Activated CD4-positive, alpha-beta T cell treated with anti-CD3 and anti-CD28 coated beads, Interleukin-2, Interleukin-6, amounts not matched to agents 100 ng/mL and 50 ng/mL, durations not matched to agents 16 hours and 8 hours (primary cell): ENCODE measurements around the gene MRFAP1L1.
"Not testable (repeated sequence)": the region's sequence is repeated elsewhere in the genome, so short reads cannot be mapped to it uniquely, and the experiment has no call there.

Source experiments
- DNase-seq: peaks from one replicate; pipeline ENCODE4 v3.0.0-alpha.2; 2020

Gene MRFAP1L1

DNA sequence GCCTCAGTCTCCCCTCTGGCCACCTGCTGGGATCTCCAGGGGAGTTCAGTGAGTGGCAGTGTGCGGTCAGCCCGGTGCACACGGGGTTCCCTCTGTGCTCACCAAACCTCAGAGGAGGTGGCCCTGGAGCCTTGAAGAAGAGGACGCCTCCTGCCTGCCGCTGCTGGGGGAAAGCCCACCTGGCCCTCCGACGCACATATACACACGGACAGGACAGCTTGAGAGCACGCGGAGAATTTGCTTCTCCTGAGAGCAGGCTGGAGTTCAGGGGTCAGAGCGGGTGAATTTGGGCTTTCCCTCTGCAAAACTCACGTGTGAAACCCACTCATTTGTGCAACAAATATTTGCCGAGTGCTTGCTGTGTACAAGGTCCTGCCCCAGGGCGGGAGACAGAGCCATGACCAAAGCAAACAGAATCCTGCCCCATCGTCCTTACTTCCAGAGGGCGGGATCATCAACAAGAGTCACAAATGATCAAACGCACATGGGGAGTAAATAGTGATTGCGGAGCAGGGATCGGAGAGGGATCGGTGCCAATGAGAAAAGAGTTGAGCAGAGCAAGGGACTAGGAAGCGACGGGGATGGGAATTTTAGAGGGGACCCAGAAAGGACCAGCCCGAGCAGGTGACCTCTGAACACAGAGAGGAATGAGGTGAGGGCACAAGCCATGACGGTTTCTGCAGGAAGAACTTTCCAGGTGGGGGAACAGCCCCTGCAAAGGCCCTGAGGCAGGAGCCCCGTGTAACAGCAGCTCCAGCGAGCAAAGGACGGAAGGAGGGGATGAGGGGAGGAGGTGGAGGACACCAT is 23.9 kb upstream of the MRFAP1L1 start:
- no peak for DNase-seq

GRCh38 chr4:6732441-6733357 is 23.0 kb upstream of the MRFAP1L1 start:
- DNase-seq = no peak

GRCh38 chr4:6731780-6732179 is 22.1 kb upstream of the MRFAP1L1 start:
- no peak for DNase-seq

- no peak for DNase-seq
Measured at GRCh38 chr4:6731318-6731675, 21.6 kb upstream of the MRFAP1L1 start.

DNA sequence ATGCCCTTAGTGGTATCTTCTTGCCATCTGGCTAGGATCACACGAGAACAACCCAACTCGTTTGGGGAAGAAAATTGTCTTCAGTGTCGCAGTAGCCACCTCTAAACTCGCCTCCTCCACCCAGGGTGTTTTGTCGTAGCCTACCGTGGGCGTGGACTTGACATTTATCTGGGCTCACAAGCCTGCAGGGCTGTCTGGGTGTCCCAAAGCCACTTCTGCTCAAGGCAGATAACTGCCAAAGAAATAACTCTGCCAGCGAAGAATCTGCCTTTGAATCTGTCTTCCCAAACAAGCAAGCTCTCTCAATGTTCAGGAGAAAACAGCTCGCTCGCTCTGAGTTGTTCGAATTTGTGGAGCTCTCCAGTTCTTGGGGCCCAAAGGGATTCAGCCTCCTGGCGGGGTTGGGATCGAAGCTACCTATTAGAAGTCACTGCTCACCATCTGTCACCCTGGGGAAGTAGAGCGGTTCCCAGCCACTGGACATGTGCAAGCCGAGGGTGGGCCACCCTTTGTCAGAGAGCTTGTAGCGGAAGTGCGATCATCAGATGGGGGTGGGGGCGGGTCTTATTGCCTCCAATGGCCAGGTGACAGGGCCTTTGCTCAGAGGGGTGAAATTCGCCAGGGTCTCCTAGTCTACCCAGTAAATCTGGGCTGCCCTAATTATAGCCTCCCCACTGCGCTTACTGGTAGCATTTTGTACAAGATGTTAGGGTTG is 21.1 kb upstream of the MRFAP1L1 start:
- no peak for DNase-seq

GRCh38 chr4:6728320-6729029 is 18.8 kb upstream of the MRFAP1L1 start:
- no peak for DNase-seq

DNA sequence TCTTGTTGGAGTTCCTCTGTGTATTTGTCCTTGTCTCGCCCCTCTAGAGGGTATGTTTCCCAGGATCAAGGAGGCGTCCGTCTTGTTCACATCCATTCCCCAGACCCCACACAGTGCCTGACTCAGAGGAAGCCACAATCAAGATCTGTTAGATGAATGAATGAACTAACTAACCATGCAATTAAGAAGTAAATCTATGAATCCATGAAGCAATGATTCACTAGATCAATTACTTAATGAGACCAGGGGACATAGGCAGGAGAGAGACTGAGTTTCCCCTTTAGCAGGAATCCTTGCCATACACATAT is 18.2 kb upstream of the MRFAP1L1 start:
- no peak for DNase-seq

GRCh38 chr4:6727081-6727942 is 17.6 kb upstream of the MRFAP1L1 start:
- no peak for DNase-seq

- not testable (repeated sequence) for DNase-seq
Measured at GRCh38 chr4:6725427-6725961, 15.8 kb upstream of the MRFAP1L1 start.

- no peak for DNase-seq
Measured at GRCh38 chr4:6724421-6725111, 14.9 kb upstream of the MRFAP1L1 start.

DNA sequence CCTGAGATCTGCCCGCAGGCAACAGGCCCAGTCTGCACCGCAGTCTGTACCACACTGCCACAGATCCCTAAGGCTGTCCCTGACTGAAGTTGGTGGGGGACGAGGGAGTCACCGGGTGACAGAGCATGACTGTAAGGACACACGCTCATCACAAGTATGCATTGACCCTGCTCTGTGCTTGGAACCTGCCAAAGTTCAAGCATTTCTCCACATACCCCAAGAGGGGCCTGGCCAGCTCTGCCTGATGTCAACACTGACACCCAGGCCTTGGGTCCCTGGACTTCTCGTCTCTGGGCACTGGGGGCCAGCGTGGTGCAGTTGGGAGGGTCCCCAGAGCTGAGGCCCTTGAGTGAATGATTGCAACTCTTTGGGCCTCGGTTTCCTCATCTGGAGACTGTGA is 14.2 kb upstream of the MRFAP1L1 start:
- DNase-seq = no peak

DNA sequence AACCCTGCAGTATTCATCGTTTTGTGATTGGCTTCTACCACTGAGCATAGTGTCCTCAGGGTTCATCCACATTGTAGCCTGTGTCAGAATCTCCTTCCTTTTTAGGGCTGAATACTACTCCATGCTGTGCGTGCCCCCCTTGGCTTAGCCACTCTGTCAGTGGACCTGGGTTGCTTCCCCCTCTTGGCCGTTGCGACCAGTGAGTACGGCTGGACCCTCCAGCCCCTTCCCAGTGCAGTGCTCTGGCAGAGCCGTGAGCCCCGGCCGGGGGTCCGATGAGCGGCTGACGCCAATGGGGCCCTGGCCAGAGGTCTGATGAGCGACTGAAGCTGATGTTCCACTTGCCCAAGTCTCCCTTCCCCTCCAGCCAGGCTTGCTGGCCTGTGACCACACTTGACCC is 13.2 kb upstream of the MRFAP1L1 start:
- no peak for DNase-seq

GRCh38 chr4:6721121-6721520 is 11.5 kb upstream of the MRFAP1L1 start:
- no peak for DNase-seq

GRCh38 chr4:6720202-6720699 is 10.6 kb upstream of the MRFAP1L1 start:
- peak; percentile 86 for DNase-seq

DNA sequence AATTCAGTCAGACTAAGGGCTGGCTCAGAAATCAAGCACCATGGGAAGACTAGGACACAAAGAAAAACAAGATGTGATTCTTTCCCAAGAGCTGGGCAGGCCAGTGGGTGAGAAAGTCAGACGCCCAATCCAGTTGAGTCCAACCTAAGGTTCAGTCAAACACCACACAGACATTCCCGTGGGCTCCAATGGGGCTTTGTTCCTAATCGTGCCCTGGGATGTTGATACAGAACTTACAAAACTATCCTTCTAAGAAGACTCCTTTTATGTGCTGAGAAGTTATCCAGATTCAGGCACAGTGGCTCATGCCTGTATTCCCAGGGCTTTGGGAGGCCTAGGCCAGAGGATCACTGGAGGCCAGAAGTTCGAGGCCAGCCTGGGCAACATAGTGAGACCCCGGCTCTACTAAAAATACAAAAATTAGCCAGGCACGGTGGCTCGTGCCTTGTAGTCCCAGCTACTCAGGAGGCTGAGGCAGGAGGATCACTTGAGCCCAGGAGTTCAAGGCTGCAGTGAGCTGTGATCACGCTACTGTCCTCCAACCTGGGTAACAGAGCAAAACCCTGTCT is 10.0 kb upstream of the MRFAP1L1 start:
- no peak for DNase-seq

- no peak for DNase-seq
Measured at GRCh38 chr4:6718932-6719610, 9.4 kb upstream of the MRFAP1L1 start.

DNA sequence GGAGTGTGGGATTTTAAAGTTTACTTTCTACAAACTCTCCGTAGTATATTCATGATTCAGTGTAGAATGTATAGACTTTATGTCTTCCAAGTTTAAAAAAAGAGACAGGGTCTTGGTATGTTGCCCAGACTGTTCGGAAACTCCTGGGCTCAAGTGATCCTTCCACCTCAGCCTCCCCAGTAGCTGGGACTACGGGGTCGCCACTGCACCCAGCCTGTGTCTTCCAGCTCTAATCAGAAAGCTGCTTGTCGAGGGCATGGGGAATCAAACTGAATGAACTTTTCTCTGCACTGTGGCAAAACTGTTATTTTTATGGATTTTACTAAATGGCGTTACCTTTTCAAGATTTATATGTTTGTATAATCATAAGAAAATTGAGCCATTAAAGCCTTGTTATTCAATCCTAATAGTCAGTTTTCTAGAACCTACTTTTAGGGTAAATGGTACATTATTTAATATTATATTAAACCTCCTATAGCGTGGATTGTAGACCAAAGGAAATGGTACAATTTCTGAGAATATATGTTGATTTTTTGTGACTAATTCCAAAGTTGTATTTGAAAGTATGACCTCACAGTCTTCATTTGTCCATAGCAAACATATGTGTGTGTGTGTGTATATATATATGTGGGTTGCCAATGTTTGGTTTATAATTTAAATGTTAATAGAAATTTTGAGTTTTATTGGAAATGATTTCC is 7.4 kb upstream of the MRFAP1L1 start:
- DNase-seq = no peak

DNA sequence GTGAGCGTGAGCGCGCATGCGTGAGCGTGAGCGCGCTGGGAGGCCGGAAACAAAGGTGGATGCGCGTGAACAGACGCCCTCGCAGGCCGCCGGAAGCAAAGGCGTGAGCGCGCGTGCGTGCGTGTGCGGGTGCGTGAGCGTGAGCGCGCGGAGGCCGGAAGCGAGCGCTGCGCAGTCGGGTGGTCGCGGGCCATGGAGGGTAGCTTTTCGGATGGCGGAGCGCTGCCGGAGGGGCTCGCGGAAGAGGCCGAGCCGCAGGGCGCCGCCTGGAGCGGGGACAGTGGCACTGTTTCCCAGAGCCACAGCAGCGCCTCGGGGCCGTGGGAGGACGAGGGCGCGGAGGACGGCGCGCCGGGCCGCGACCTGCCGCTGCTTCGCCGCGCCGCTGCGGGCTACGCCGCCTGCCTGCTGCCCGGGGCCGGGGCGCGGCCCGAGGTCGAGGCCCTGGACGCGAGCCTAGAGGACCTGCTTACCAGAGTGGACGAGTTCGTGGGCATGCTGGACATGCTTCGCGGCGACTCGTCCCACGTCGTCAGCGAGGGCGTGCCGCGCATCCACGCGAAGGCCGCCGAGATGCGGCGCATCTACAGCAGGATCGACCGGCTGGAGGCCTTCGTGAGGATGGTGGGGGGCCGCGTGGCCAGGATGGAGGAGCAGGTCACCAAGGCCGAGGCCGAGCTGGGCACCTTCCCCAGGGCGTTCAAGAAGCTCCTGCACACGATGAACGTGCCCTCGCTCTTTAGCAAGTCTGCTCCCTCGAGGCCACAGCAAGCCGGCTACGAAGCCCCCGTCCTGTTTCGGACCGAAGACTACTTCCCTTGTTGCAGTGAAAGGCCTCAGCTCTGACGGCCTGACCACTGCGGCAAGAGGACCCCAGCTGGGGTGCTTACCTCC is 6.6 kb upstream of the MRFAP1L1 start, which contains the start of gene BLOC1S4:
Gene BLOC1S4 (plus strand): TSS at position 157 of the 894 bp plus-strand sequence. CDS start 36 bp downstream, at position 193.
- peak; percentile 93 for DNase-seq
